ENCODE data around the gene MYLIP. TPM values are rescaled to one million over a fixed set of nuclear protein-coding genes. Genes with fewer than 3 reads are reported as not detected.

MYLIP gene
- total RNA-seq, 1 experiment from 2014 or later, result 48.1 TPM

GRCh38 chr6:16087386-16087785 lies 41.5 kb upstream of the MYLIP start:
- no peak for TF ChIP-seq CTCF (IDR thresholded peaks at IDR 0.05; ENCODE audit: insufficient read depth in 1 of 2, low read depth in 1 of 2, low read length in 1 of 2, severe bottlenecking in 1 of 2, unreplicated experiment in 1 of 2)
- intact Hi-C loops (cut with micrococcal nuclease; ENCODE audit: unreplicated experiment), result no loop called here
- no TSS peak for BruUV-seq (replicated peaks)
- Histone ChIP-seq H3K9me3 (no peaks in the 10 kb centered on the region), H3K4me1 (peaks cover 9% of the 10 kb centered on the region), H3K36me3 (ENCODE audit: control insufficient read depth, insufficient read depth, low read length) (no peaks in the 10 kb centered on the region), H3K27me3 (replicated peaks; ENCODE audit: control insufficient read depth, insufficient read depth, low read length) (no peaks in the 10 kb centered on the region), H3K4me3 (ENCODE audit: low read depth, low read length) (no peak overlapping the region)
- POLR2A ChIA-PET, result no interaction called here
- no peak overlapping the region for H3K27ac Mint-ChIP-seq (ENCODE audit: unreplicated experiment)
- CTCF ChIA-PET, result no interaction called here
- peaks cover 20% of the 10 kb centered on the region for H3K4me1 Mint-ChIP-seq (ENCODE audit: low read depth, unreplicated experiment)
- no peaks in the 10 kb centered on the region for H3K27me3 Mint-ChIP-seq (ENCODE audit: insufficient read depth, unreplicated experiment)
- H3K4me3 Mint-ChIP-seq (ENCODE audit: unreplicated experiment), result no peak overlapping the region
- no peaks in the 10 kb centered on the region for H3K36me3 Mint-ChIP-seq (ENCODE audit: insufficient read depth, unreplicated experiment)
- DNase-seq, result no peak
- no peaks in the 10 kb centered on the region for H3K9me3 Mint-ChIP-seq (ENCODE audit: unreplicated experiment)

GRCh38 chr6:16088409-16088808 lies 40.5 kb upstream of the MYLIP start:
- Histone ChIP-seq H3K9me3 (no peaks in the 10 kb centered on the region), H3K36me3 (ENCODE audit: control insufficient read depth, insufficient read depth, low read length) (no peaks in the 10 kb centered on the region), H3K4me1 (peaks cover 9% of the 10 kb centered on the region), H3K4me3 (ENCODE audit: low read depth, low read length) (no peak overlapping the region), H3K27me3 (replicated peaks; ENCODE audit: control insufficient read depth, insufficient read depth, low read length) (no peaks in the 10 kb centered on the region)
- no peak for DNase-seq
- no peak for TF ChIP-seq CTCF (IDR thresholded peaks at IDR 0.05; ENCODE audit: insufficient read depth in 1 of 2, low read depth in 1 of 2, low read length in 1 of 2, severe bottlenecking in 1 of 2, unreplicated experiment in 1 of 2)
- Mint-ChIP-seq H3K27ac (ENCODE audit: unreplicated experiment) (no peak overlapping the region), H3K4me1 (ENCODE audit: low read depth, unreplicated experiment) (peaks cover 20% of the 10 kb centered on the region), H3K9me3 (ENCODE audit: unreplicated experiment) (no peaks in the 10 kb centered on the region), H3K4me3 (ENCODE audit: unreplicated experiment) (no peak overlapping the region), H3K27me3 (ENCODE audit: insufficient read depth, unreplicated experiment) (no peaks in the 10 kb centered on the region), H3K36me3 (ENCODE audit: insufficient read depth, unreplicated experiment) (no peaks in the 10 kb centered on the region)
- ChIA-PET POLR2A (no interaction called here), CTCF (no interaction called here)
- no TSS peak for BruUV-seq (replicated peaks)
- intact Hi-C loops (cut with micrococcal nuclease; ENCODE audit: unreplicated experiment), result no loop called here

GRCh38 chr6:16089232-16090062 lies 39.4 kb upstream of the MYLIP start:
- H3K4me1 Mint-ChIP-seq (ENCODE audit: low read depth, unreplicated experiment), result peaks cover 20% of the 10 kb centered on the region
- H3K27me3 Mint-ChIP-seq (ENCODE audit: insufficient read depth, unreplicated experiment), result no peaks in the 10 kb centered on the region
- CTCF ChIA-PET, result no interaction called here
- BruUV-seq (replicated peaks), result no TSS peak
- Histone ChIP-seq H3K4me1 (peaks cover 9% of the 10 kb centered on the region), H3K4me3 (ENCODE audit: low read depth, low read length) (no peak overlapping the region), H3K36me3 (ENCODE audit: control insufficient read depth, insufficient read depth, low read length) (no peaks in the 10 kb centered on the region), H3K9me3 (no peaks in the 10 kb centered on the region), H3K27me3 (replicated peaks; ENCODE audit: control insufficient read depth, insufficient read depth, low read length) (no peaks in the 10 kb centered on the region)
- no peak overlapping the region for H3K4me3 Mint-ChIP-seq (ENCODE audit: unreplicated experiment)
- no peaks in the 10 kb centered on the region for H3K9me3 Mint-ChIP-seq (ENCODE audit: unreplicated experiment)
- POLR2A ChIA-PET, result no interaction called here
- intact Hi-C loops (cut with micrococcal nuclease; ENCODE audit: unreplicated experiment), result no loop called here
- H3K27ac Mint-ChIP-seq (ENCODE audit: unreplicated experiment), result no peak overlapping the region
- no peak for DNase-seq
- no peaks in the 10 kb centered on the region for H3K36me3 Mint-ChIP-seq (ENCODE audit: insufficient read depth, unreplicated experiment)
- TF ChIP-seq CTCF (IDR thresholded peaks at IDR 0.05; ENCODE audit: insufficient read depth in 1 of 2, low read depth in 1 of 2, low read length in 1 of 2, severe bottlenecking in 1 of 2, unreplicated experiment in 1 of 2), result no peak
